ENCODE data around the gene CETP.

DNA sequence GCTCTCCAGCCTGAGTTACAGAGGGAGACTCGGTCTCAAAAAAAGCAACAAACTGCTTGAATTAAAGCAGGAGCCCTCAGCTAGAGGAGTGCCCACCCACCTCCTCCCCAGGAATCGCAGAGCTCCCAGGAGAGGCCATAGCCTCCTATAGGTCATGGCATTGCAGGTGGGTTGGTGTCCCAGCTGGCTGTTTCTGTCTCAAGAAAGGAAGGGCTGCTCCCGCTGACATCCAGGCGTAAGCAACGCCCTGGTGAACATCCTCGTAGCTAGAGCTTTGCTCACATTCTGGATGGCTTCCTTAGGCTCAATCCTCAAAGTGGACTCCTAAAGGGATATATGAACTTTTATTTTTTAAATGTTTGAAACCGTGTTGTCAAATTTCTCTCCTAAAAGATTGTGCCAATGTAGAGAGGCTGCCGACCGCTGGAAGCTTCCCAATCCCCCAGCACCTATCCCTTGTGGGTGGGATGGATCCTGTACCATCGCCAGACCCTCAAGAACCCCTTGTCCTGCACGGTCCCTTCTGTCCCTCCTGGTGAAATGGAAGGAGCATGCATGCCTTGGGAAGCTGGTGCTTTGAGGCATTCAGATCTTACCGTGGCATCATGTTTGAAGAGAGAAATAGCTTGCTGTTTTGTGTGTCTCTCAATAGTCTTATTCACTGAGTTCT lies 33.5 kb downstream of the CETP start:
- TF ChIP-seq, protein P1, sequence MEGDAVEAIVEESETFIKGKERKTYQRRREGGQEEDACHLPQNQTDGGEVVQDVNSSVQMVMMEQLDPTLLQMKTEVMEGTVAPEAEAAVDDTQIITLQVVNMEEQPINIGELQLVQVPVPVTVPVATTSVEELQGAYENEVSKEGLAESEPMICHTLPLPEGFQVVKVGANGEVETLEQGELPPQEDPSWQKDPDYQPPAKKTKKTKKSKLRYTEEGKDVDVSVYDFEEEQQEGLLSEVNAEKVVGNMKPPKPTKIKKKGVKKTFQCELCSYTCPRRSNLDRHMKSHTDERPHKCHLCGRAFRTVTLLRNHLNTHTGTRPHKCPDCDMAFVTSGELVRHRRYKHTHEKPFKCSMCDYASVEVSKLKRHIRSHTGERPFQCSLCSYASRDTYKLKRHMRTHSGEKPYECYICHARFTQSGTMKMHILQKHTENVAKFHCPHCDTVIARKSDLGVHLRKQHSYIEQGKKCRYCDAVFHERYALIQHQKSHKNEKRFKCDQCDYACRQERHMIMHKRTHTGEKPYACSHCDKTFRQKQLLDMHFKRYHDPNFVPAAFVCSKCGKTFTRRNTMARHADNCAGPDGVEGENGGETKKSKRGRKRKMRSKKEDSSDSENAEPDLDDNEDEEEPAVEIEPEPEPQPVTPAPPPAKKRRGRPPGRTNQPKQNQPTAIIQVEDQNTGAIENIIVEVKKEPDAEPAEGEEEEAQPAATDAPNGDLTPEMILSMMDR (IDR thresholded peaks at IDR 0.05): no peak
- no peak for TF ChIP-seq POLR2A (IDR thresholded peaks at IDR 0.05)
- TF ChIP-seq POLR2AphosphoS5 (IDR thresholded peaks at IDR 0.05): no peak
- TF ChIP-seq EP300 (IDR thresholded peaks at IDR 0.05; ENCODE audit: low read depth): no peak
